Measurements from ENCODE around the gene C4BPA. TPM values are rescaled to one million over a fixed set of nuclear protein-coding genes. Genes with fewer than 3 reads are reported as not detected.

C4BPA gene
- total and polyA plus RNA-seq, 2 of the 4 experiments (the other 2 are of a cell fraction) = not detected

- in situ Hi-C loops (cut with MboI; ENCODE audit: low sequenced_read_pairs) (no loop called here), intact Hi-C loops (cut with micrococcal nuclease) (no loop called here), dilution Hi-C loops (cut with HindIII; ENCODE audit: low sequenced_read_pairs, unreplicated experiment) (no loop called here)
- no TSS peak for BruUV-seq (replicated peaks)
- H3K4ac ChIP-seq (ENCODE audit: low read depth, low read length) = no peak overlapping the region
- H2AK5ac ChIP-seq (ENCODE audit: low read depth, low read length) = no peak overlapping the region
- H4K8ac ChIP-seq (ENCODE audit: low read depth in 2 of 2, low read length in 2 of 2) = no peak overlapping the region
- H4K20me1 ChIP-seq (ENCODE audit: insufficient read depth, low read length) = no peaks in the 10 kb centered on the region
- ChIA-PET CTCF (interaction anchor here (0.7 to 1.2 kb wide), 2 partner anchors 315 to 417 kb away, joined by 3 to 4 read pairs; no protein-coding TSS in a partner anchor), POLR2A (ENCODE audit: unreplicated experiment) (no interaction called here)
- H3K14ac ChIP-seq (replicated peaks; ENCODE audit: low read depth, low read length) = no peak overlapping the region
- H3K4me3 ChIP-seq (ENCODE audit: insufficient read depth, low read depth, low read length) = no peak overlapping the region
- H3K4me2 ChIP-seq (ENCODE audit: low read depth, low read length) = no peak overlapping the region
- H2BK120ac ChIP-seq (ENCODE audit: low read depth, low read length) = no peak overlapping the region
- no peak overlapping the region for H3K23ac ChIP-seq (ENCODE audit: low read depth, low read length)
- ATAC-seq (ENCODE audit: low read depth) = no peak
- no peak overlapping the region for H3K9ac ChIP-seq (ENCODE audit: low read depth, low read length)
- peaks cover 12% of the 10 kb centered on the region for H3K27me3 ChIP-seq (ENCODE audit: control insufficient read depth, insufficient read depth, low read length)
- no peak overlapping the region for H2AFZ ChIP-seq (replicated peaks; ENCODE audit: low read length, poor library complexity)
- H2BK15ac ChIP-seq (ENCODE audit: low read depth, low read length) = no peak overlapping the region
- no peak overlapping the region for H3K18ac ChIP-seq (ENCODE audit: low read depth, low read length)
- WGBS, 2 experiments (ENCODE audit: extremely low coverage in 2 of 2, insufficient read length in 1 of 2) = no CpG with 5 or more reads among the region's 2 CpGs
- no peaks in the 10 kb centered on the region for H3K4me1 ChIP-seq (ENCODE audit: control insufficient read depth, insufficient read depth, low read length)
- no peak overlapping the region for H3K27ac ChIP-seq (ENCODE audit: insufficient read depth, low read length)
- no peak overlapping the region for H4K91ac ChIP-seq (ENCODE audit: insufficient read depth, low read depth, low read length)
- no peak for TF ChIP-seq POLR2A (IDR thresholded peaks at IDR 0.05; ENCODE audit: low read depth, low read length)
- TF ChIP-seq, protein P1, sequence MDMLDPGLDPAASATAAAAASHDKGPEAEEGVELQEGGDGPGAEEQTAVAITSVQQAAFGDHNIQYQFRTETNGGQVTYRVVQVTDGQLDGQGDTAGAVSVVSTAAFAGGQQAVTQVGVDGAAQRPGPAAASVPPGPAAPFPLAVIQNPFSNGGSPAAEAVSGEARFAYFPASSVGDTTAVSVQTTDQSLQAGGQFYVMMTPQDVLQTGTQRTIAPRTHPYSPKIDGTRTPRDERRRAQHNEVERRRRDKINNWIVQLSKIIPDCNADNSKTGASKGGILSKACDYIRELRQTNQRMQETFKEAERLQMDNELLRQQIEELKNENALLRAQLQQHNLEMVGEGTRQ (IDR thresholded peaks at IDR 0.05; ENCODE audit: low read depth, low read length) = no peak
- TF ChIP-seq, protein P2, sequence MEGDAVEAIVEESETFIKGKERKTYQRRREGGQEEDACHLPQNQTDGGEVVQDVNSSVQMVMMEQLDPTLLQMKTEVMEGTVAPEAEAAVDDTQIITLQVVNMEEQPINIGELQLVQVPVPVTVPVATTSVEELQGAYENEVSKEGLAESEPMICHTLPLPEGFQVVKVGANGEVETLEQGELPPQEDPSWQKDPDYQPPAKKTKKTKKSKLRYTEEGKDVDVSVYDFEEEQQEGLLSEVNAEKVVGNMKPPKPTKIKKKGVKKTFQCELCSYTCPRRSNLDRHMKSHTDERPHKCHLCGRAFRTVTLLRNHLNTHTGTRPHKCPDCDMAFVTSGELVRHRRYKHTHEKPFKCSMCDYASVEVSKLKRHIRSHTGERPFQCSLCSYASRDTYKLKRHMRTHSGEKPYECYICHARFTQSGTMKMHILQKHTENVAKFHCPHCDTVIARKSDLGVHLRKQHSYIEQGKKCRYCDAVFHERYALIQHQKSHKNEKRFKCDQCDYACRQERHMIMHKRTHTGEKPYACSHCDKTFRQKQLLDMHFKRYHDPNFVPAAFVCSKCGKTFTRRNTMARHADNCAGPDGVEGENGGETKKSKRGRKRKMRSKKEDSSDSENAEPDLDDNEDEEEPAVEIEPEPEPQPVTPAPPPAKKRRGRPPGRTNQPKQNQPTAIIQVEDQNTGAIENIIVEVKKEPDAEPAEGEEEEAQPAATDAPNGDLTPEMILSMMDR (conservative IDR thresholded peaks at IDR 0.05; ENCODE audit: low read depth, low read length) = no peak
- TF ChIP-seq MAFK (IDR thresholded peaks at IDR 0.05; ENCODE audit: low read depth, low read length) = peak; percentile 65
- TF ChIP-seq MXI1 (IDR thresholded peaks at IDR 0.05; ENCODE audit: borderline replicate concordance, low read depth, low read length) = no peak
- no peak for TF ChIP-seq NFE2L2 (IDR thresholded peaks at IDR 0.05; ENCODE audit: low read depth, low read length)
- no peak for TF ChIP-seq RFX5 (IDR thresholded peaks at IDR 0.05; ENCODE audit: low read depth, low read length)
- no peak for TF ChIP-seq CEBPB (IDR thresholded peaks at IDR 0.05; ENCODE audit: low read depth, low read length)
- no peak for TF ChIP-seq BHLHE40 (IDR thresholded peaks at IDR 0.05; ENCODE audit: low read depth, low read length)
- no peak overlapping the region for H2BK5ac ChIP-seq (ENCODE audit: low read depth, low read length, poor library complexity, severe bottlenecking)
- DNase-seq = no peak
- no peak overlapping the region for H4K5ac ChIP-seq (ENCODE audit: low read depth, low read length)
- no peaks in the 10 kb centered on the region for H3K9me3 ChIP-seq (ENCODE audit: control insufficient read depth, insufficient read depth, low read length)
- H3K9me1 ChIP-seq (ENCODE audit: insufficient read depth, low read length) = no peaks in the 10 kb centered on the region
- H3K56ac ChIP-seq (ENCODE audit: extremely low read depth, insufficient read depth, low read length) = no peak overlapping the region
- H2AK9ac ChIP-seq (replicated peaks; ENCODE audit: low read depth, low read length, poor library complexity) = no peak overlapping the region
- no peaks in the 10 kb centered on the region for H3K79me1 ChIP-seq (ENCODE audit: low read depth in 1 of 2, low read length in 2 of 2)
- H3K36me3 ChIP-seq (ENCODE audit: control insufficient read depth, insufficient read depth, low read length) = no peaks in the 10 kb centered on the region
- H2BK20ac ChIP-seq (ENCODE audit: low read depth, low read length) = no peak overlapping the region
Measured at GRCh38 chr1:207081806-207082205, 22.2 kb upstream of the C4BPA start.

Data from IMR-90 (cell line).